GM21619 (cell line): Measurements from ENCODE around the gene HEBP2.
A peak's percentile ranks its signal among the peaks of the same experiment; 100 is the strongest.
"Not testable (repeated sequence)": the region's sequence is repeated elsewhere in the genome, so short reads cannot be mapped to it uniquely, and the experiment has no call there.

Source experiments
- ATAC-seq: cut with Tn5 transposase; IDR thresholded peaks from one replicate; pipeline ENCODE4 v1.9.1; 2021; ENCODE audit not compliant: unreplicated experiment

Gene HEBP2

GRCh38 chr6:138403801-138404665, at the start of gene HEBP2:
Gene HEBP2, plus strand, starts transcription at chr6:138404223. Its CDS starts 273 bp downstream, at chr6:138404496.
- peak; percentile 91 for ATAC-seq

- no peak for ATAC-seq
Measured at GRCh38 chr6:138357928-138358327, 46.1 kb upstream of the HEBP2 start.

GRCh38 chr6:138368684-138369083, 35.3 kb upstream of the HEBP2 start:
- not testable (repeated sequence) for ATAC-seq

- ATAC-seq = no peak
Measured at GRCh38 chr6:138370631-138371451, 33.2 kb upstream of the HEBP2 start.

GRCh38 chr6:138371452-138371711, 32.6 kb upstream of the HEBP2 start:
- ATAC-seq = no peak

- ATAC-seq = no peak
Measured at GRCh38 chr6:138371720-138372119, 32.3 kb upstream of the HEBP2 start.

GRCh38 chr6:138372711-138373463, 31.1 kb upstream of the HEBP2 start:
- no peak for ATAC-seq

GRCh38 chr6:138374230-138374629, 29.8 kb upstream of the HEBP2 start:
- ATAC-seq = no peak

GRCh38 chr6:138374815-138375214, 29.2 kb upstream of the HEBP2 start:
- ATAC-seq = no peak

GRCh38 chr6:138377042-138377441, 27.0 kb upstream of the HEBP2 start:
- ATAC-seq = no peak

- ATAC-seq = no peak
Measured at GRCh38 chr6:138377844-138378243, 26.2 kb upstream of the HEBP2 start, which contains the start of gene SMIM28. Gene SMIM28, plus strand, starts transcription at chr6:138377905. Its CDS starts 168 bp downstream, at chr6:138378073.

- no peak for ATAC-seq
Measured at GRCh38 chr6:138378463-138378862, 25.6 kb upstream of the HEBP2 start.

GRCh38 chr6:138382498-138383265, 21.3 kb upstream of the HEBP2 start:
- ATAC-seq = no peak

- no peak for ATAC-seq
Measured at GRCh38 chr6:138383776-138384175, 20.2 kb upstream of the HEBP2 start.

- ATAC-seq = no peak
Measured at GRCh38 chr6:138386897-138387296, 17.1 kb upstream of the HEBP2 start.

- no peak for ATAC-seq
Measured at GRCh38 chr6:138387577-138388368, 16.2 kb upstream of the HEBP2 start.

GRCh38 chr6:138389551-138389950, 14.5 kb upstream of the HEBP2 start:
- no peak for ATAC-seq

- no peak for ATAC-seq
Measured at GRCh38 chr6:138393871-138394783, 9.9 kb upstream of the HEBP2 start.

GRCh38 chr6:138396709-138397108, 7.3 kb upstream of the HEBP2 start:
- no peak for ATAC-seq
